Sigmoid colon (tissue), 7 donors: ENCODE results near the gene LRP1B. TPM values are rescaled to one million over a fixed set of nuclear protein-coding genes. Genes with fewer than 3 reads are reported as not detected.

ENCODE experiments used
- DNase-seq: peaks from one replicate; pipeline ENCODE4 v3.0.0-alpha.2; 2019
- H3K27ac ChIP-seq, 4 donors: fragments of 200-600 bp; sonication (generic); one replicate each; pipeline ENCODE4 v1.5.1; 2016 to 2019; ENCODE audit warnings: mild to moderate bottlenecking in 1 of 4
- H3K27me3 ChIP-seq, 3 donors: fragments of 200-600 bp; sonication (generic); one replicate each; pipeline ENCODE4 v1.5.1; 2019; ENCODE audit warnings: mild to moderate bottlenecking in 1 of 3
- H3K36me3 ChIP-seq, 4 donors: fragments of 200-600 bp; sonication (generic); one replicate each; pipeline ENCODE4 v1.5.1; 2016 to 2019
- H3K4me1 ChIP-seq, 4 donors: fragments of 200-600 bp; sonication (generic); one replicate each; pipeline ENCODE4 v1.5.1; 2017 to 2019
- H3K4me3 ChIP-seq, 4 donors: fragments of 200-600 bp; sonication (generic); one replicate each; pipeline ENCODE4 v1.5.1; 2017 to 2019; ENCODE audit warnings: mild to moderate bottlenecking in 2 of 4, moderate library complexity in 1 of 4
- H3K9me3 ChIP-seq, 4 donors: fragments of 200-600 bp in 3 of 4; sonication (generic) in 3 of 4; one replicate each; pipeline versions ENCODE4 v1.5.1 to v1.6.1; 2013 to 2019
- CTCF ChIP-seq, 4 experiments: fragments of 450-650 bp in 3 of 4; fragments of 200-600 bp in 1 of 4; IDR thresholded peaks; one replicate each; pipeline ENCODE4 v1.5.1; 2016 to 2019; ENCODE audit warnings: antibody characterized with exemption in 4 of 4, mild to moderate bottlenecking in 3 of 4, moderate library complexity in 2 of 4
- EP300 ChIP-seq, 4 donors: sonication (generic); formaldehyde crosslinking; IDR thresholded peaks; one replicate each; pipeline ENCODE4 v1.6.1; 2017; ENCODE audit warnings: antibody characterized with exemption in 4 of 4
- POLR2A ChIP-seq, 2 donors: fragments of 450-650 bp; IDR thresholded peaks; one replicate each; pipeline ENCODE4 v1.6.1; 2016; ENCODE audit warnings: antibody characterized with exemption in 2 of 2, mild to moderate bottlenecking in 2 of 2, moderate library complexity in 2 of 2
- POLR2AphosphoS5 ChIP-seq, 4 donors: sonication (generic); formaldehyde crosslinking; IDR thresholded peaks; one replicate each; pipeline ENCODE4 v1.6.1; 2017; ENCODE audit warnings: antibody characterized with exemption in 4 of 4
- WGBS, 2 donors: extraction: QIAGEN DNeasy Blood & Tissue Kit; methylation state at CpG; one replicate each; pipeline ENCODE4 v1.1.7; 2013; 5-methylcytosine and 5-hydroxymethylcytosine counted together
- intact Hi-C: fragments of 100-400 bp; cut with DNase I; formaldehyde crosslinking; loops from one replicate; pipeline ENCODE4 v1.15.1; 2023
- polyA plus RNA-seq, 3 donors: library from polyadenylated mRNA; stranded (reverse); fragments of 200-250 nt; gene quantifications; one replicate each; pipeline ENCODE4 v1.2.3, GENCODE V29; 2013
- total RNA-seq, 4 donors: library from RNA; depleted of rRNA; stranded (reverse); fragments of >200 nt; gene quantifications; one replicate each; pipeline ENCODE4 v1.1.0, GENCODE V29; 2016
- donor health status: healthy with polysubstance abuse.
- donor health status: Bipolar disorder and iron deficiency.
- donor health status: healthy.

Gene LRP1B
- total and polyA plus RNA-seq, 7 donors: 0.06 to 5.1 (median 2.0) TPM; not detected in 1

GRCh38 chr2:142127248-142127647 is 3.6 kb downstream of the LRP1B start:
- H3K27me3 ChIP-seq: peaks cover 0 to 11% (median 0%) of the 10 kb centered on the region in 3 donors
- no peak for TF ChIP-seq POLR2AphosphoS5 (IDR thresholded peaks at IDR 0.05)
- no peak for TF ChIP-seq EP300 (IDR thresholded peaks at IDR 0.05)
- no peak for TF ChIP-seq POLR2A (IDR thresholded peaks at IDR 0.05)
- TF ChIP-seq CTCF (IDR thresholded peaks at IDR 0.05): no peak
- no peak overlapping the region for H3K4me3 ChIP-seq
- DNase-seq: no peak
- intact Hi-C loops: no loop called here
- H3K36me3 ChIP-seq: no peaks in the 10 kb centered on the region
- H3K9me3 ChIP-seq: no peaks in the 10 kb centered on the region
- no peak overlapping the region for H3K27ac ChIP-seq
- peaks cover 0 to 17% (median 4%) of the 10 kb centered on the region in 4 donors for H3K4me1 ChIP-seq

- no peak overlapping the region for H3K27ac ChIP-seq
- TF ChIP-seq CTCF (IDR thresholded peaks at IDR 0.05): no peak
- TF ChIP-seq EP300 (IDR thresholded peaks at IDR 0.05): no peak
- no peak for TF ChIP-seq POLR2A (IDR thresholded peaks at IDR 0.05)
- no peak for TF ChIP-seq POLR2AphosphoS5 (IDR thresholded peaks at IDR 0.05)
- intact Hi-C loops: no loop called here
- H3K36me3 ChIP-seq: no peaks in the 10 kb centered on the region
- H3K27me3 ChIP-seq: peaks cover 0 to 7% (median 0%) of the 10 kb centered on the region in 3 donors
- H3K9me3 ChIP-seq: no peaks in the 10 kb centered on the region
- peaks cover 0 to 2% (median under 1%) of the 10 kb centered on the region in 4 donors for H3K4me1 ChIP-seq
- H3K4me3 ChIP-seq: no peak overlapping the region
- no peak for DNase-seq
These were observed 6.1 kb downstream of the LRP1B start for GRCh38 chr2:142124706-142125105.

- Histone ChIP-seq H3K27ac (no peak overlapping the region), H3K4me3 (no peak overlapping the region), H3K36me3 (no peaks in the 10 kb centered on the region), H3K4me1 (no peaks in the 10 kb centered on the region), H3K27me3 (no peaks in the 10 kb centered on the region), H3K9me3 (no peaks in the 10 kb centered on the region)
- TF ChIP-seq POLR2AphosphoS5 (IDR thresholded peaks at IDR 0.05) (no peak), CTCF (IDR thresholded peaks at IDR 0.05) (no peak), POLR2A (IDR thresholded peaks at IDR 0.05) (no peak), EP300 (IDR thresholded peaks at IDR 0.05) (no peak)
- intact Hi-C loops: no loop called here
- DNase-seq: no peak
These were observed 11.5 kb downstream of the LRP1B start for GRCh38 chr2:142119347-142119746.

GRCh38 chr2:142112757-142113221 is 18.0 kb downstream of the LRP1B start:
- intact Hi-C loops: no loop called here
- Histone ChIP-seq H3K9me3 (no peaks in the 10 kb centered on the region), H3K36me3 (no peaks in the 10 kb centered on the region), H3K4me1 (no peaks in the 10 kb centered on the region), H3K4me3 (no peak overlapping the region), H3K27me3 (no peaks in the 10 kb centered on the region), H3K27ac (no peak overlapping the region)
- TF ChIP-seq POLR2AphosphoS5 (IDR thresholded peaks at IDR 0.05) (no peak), POLR2A (IDR thresholded peaks at IDR 0.05) (no peak), CTCF (IDR thresholded peaks at IDR 0.05) (no peak), EP300 (IDR thresholded peaks at IDR 0.05) (no peak)
- no peak for DNase-seq

GRCh38 chr2:142104134-142104758 is 26.6 kb downstream of the LRP1B start:
- Histone ChIP-seq H3K4me3 (no peak overlapping the region), H3K4me1 (no peaks in the 10 kb centered on the region), H3K27ac (no peak overlapping the region), H3K27me3 (no peaks in the 10 kb centered on the region), H3K9me3 (no peaks in the 10 kb centered on the region), H3K36me3 (no peaks in the 10 kb centered on the region)
- no peak for TF ChIP-seq CTCF (IDR thresholded peaks at IDR 0.05)
- TF ChIP-seq EP300 (IDR thresholded peaks at IDR 0.05): no peak
- TF ChIP-seq POLR2AphosphoS5 (IDR thresholded peaks at IDR 0.05): no peak
- TF ChIP-seq POLR2A (IDR thresholded peaks at IDR 0.05): no peak
- DNase-seq: no peak
- intact Hi-C loops: no loop called here
- WGBS, 2 donors: 52 to 76% methylated on average over 2 of the region's 2 CpGs
